C4-2B (cell line): ENCODE results near the gene WFIKKN1.
"Not testable (repeated sequence)": the region's sequence is repeated elsewhere in the genome, so short reads cannot be mapped to it uniquely, and the experiment has no call there.

ENCODE experiments used
- H3K27ac ChIP-seq: fragments of 450-650 bp; 2 replicates; pipeline ENCODE4 v1.5.1; 2017
- CTCF ChIP-seq: fragments of 450-650 bp; conservative IDR thresholded peaks from 2 replicates; pipeline ENCODE4 v1.5.1; 2017; ENCODE audit warnings: mild to moderate bottlenecking
- ZFX ChIP-seq: fragments of 450-650 bp; IDR thresholded peaks from 2 replicates; pipeline ENCODE4 v1.6.1; 2017

The WFIKKN1 gene

GRCh38 chr16:595942-596735 is 34.6 kb upstream of the WFIKKN1 start:
- TF ChIP-seq CTCF (no peak), ZFX (no peak)

GRCh38 chr16:596736-597060 is 34.1 kb upstream of the WFIKKN1 start:
- H3K27ac ChIP-seq, result no peak overlapping the region
- TF ChIP-seq ZFX (no peak), CTCF (no peak)

More at GRCh38 chr16:595942-596735, 34.6 kb upstream of the WFIKKN1 start:
- H3K27ac ChIP-seq, result no peak overlapping the region; the same call in 1 of the 2 replicates

- H3K27ac ChIP-seq, result not testable (repeated sequence)
Measured at GRCh38 chr16:597655-598054, 33.1 kb upstream of the WFIKKN1 start.

GRCh38 chr16:598823-599739 is 31.7 kb upstream of the WFIKKN1 start:
- no peak for TF ChIP-seq CTCF
- no peak for TF ChIP-seq ZFX
- H3K27ac ChIP-seq, result no peak overlapping the region

- TF ChIP-seq ZFX (no peak), CTCF (no peak; the same call in 1 of the 2 replicates)
- no peak overlapping the region for H3K27ac ChIP-seq
Measured at GRCh38 chr16:600781-601180, 30.0 kb upstream of the WFIKKN1 start.

GRCh38 chr16:603933-604332 is 26.9 kb upstream of the WFIKKN1 start:
- TF ChIP-seq ZFX (no peak), CTCF (no peak)
- H3K27ac ChIP-seq, result no peak overlapping the region

GRCh38 chr16:606656-607307 is 24.0 kb upstream of the WFIKKN1 start:
- TF ChIP-seq ZFX, result no peak
- no peak for TF ChIP-seq CTCF
- H3K27ac ChIP-seq, result no peak overlapping the region
